ENCODE data around the gene TRIM27.

DNA sequence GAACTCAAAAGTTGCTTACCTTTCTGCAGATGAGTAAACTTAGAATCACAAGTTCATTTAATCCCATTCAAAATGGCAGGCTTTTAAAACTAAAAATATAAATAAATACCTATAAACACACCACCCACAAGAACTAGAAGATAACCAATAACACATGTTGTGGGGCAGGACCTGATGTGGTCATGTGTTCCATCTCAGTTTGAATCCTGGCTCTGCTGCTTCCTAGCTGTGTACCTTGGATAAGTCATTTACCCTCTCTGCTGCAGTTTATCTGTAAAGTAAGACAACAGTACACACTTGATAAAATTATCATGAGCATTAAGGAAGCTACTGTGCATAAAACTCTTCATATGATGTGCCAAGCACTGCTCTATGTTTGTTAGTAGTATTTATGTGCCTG, 22.0 kb downstream of the TRIM27 start:
- TF ChIP-seq, protein P1, sequence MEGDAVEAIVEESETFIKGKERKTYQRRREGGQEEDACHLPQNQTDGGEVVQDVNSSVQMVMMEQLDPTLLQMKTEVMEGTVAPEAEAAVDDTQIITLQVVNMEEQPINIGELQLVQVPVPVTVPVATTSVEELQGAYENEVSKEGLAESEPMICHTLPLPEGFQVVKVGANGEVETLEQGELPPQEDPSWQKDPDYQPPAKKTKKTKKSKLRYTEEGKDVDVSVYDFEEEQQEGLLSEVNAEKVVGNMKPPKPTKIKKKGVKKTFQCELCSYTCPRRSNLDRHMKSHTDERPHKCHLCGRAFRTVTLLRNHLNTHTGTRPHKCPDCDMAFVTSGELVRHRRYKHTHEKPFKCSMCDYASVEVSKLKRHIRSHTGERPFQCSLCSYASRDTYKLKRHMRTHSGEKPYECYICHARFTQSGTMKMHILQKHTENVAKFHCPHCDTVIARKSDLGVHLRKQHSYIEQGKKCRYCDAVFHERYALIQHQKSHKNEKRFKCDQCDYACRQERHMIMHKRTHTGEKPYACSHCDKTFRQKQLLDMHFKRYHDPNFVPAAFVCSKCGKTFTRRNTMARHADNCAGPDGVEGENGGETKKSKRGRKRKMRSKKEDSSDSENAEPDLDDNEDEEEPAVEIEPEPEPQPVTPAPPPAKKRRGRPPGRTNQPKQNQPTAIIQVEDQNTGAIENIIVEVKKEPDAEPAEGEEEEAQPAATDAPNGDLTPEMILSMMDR (conservative IDR thresholded peaks at IDR 0.05; ENCODE audit: low read length): no peak
- TF ChIP-seq EZH2phosphoT487 (IDR thresholded peaks at IDR 0.05; ENCODE audit: borderline replicate concordance): no peak
